A673 (cell line): ENCODE data around the gene ACOT13. TPM values are rescaled to one million over a fixed set of nuclear protein-coding genes. Genes with fewer than 3 reads are reported as not detected.

Source experiments
- BruUV-seq: library from RNA; stranded (reverse); fragments of 400-500 nt; replicated peaks from 2 replicates; lab custom pipeline; 2021; lab: Mats Ljungman, UMichigan
- CTCF ChIA-PET: fragments of 300-600 bp; sonication (Branson Sonifier 250); formaldehyde crosslinking; loops from one replicate; lab custom pipeline; 2022; ENCODE audit warnings: antibody characterized with exemption; lab: Charles Lee
- POLR2A ChIA-PET: fragments of 300-600 bp; sonication (Branson Sonifier 250); formaldehyde crosslinking; loops from one replicate; lab custom pipeline; 2022; ENCODE audit warnings: antibody characterized with exemption; ENCODE audit not compliant: low non-redundant PET; lab: Charles Lee
- DNase-seq: peaks from one replicate; pipeline ENCODE4 v3.0.0-alpha.2; 2015; ENCODE audit warnings: low spot score
- H3K27ac ChIP-seq: fragments of 200-600 bp; sonication (generic); 2 replicates; pipeline ENCODE4 v1.5.1; 2016; ENCODE audit warnings: mixed run types, low read depth, mild to moderate bottlenecking, mixed read lengths, antibody characterized with exemption, low read length; ENCODE audit not compliant: poor library complexity, severe bottlenecking
- H3K27me3 ChIP-seq: fragments of 200-600 bp; sonication (generic); replicated peaks from 2 replicates; pipeline ENCODE4 v1.6.1; 2017; ENCODE audit warnings: mixed run types, low read depth, mild to moderate bottlenecking, mixed read lengths, antibody characterized with exemption, low read length; ENCODE audit not compliant: insufficient read depth, poor library complexity
- H3K36me3 ChIP-seq: fragments of 200-600 bp; sonication (generic); 2 replicates; pipeline ENCODE4 v1.6.1; 2016; ENCODE audit warnings: mixed run types, mild to moderate bottlenecking, mixed read lengths, antibody characterized with exemption, low read length; ENCODE audit not compliant: insufficient read depth, poor library complexity, severe bottlenecking
- H3K4me1 ChIP-seq: fragments of 200-600 bp; sonication (generic); 2 replicates; pipeline ENCODE4 v1.6.1; 2017; ENCODE audit warnings: mixed run types, mild to moderate bottlenecking, mixed read lengths, antibody characterized with exemption, low read length; ENCODE audit not compliant: insufficient read depth, poor library complexity, severe bottlenecking
- H3K4me3 ChIP-seq: fragments of 200-600 bp; sonication (generic); 2 replicates; pipeline ENCODE4 v1.5.1; 2016; ENCODE audit warnings: low read depth, mixed run types, mild to moderate bottlenecking, mixed read lengths, low read length; ENCODE audit not compliant: poor library complexity, severe bottlenecking
- H3K9me3 ChIP-seq: fragments of 200-600 bp; sonication (generic); 2 replicates; pipeline ENCODE4 v1.6.1; 2016; ENCODE audit warnings: mixed run types, low read depth, mild to moderate bottlenecking, mixed read lengths, antibody characterized with exemption, low read length; ENCODE audit not compliant: poor library complexity, severe bottlenecking
- EZH2 ChIP-seq: fragments of 200-600 bp; sonication (generic); IDR thresholded peaks from 2 replicates; pipeline ENCODE4 v1.6.1; 2017; ENCODE audit warnings: borderline replicate concordance, low read depth, mild to moderate bottlenecking, mixed read lengths, antibody characterized with exemption, low read length; ENCODE audit not compliant: poor library complexity, severe bottlenecking
- intact Hi-C: fragments of 100-400 bp; cut with micrococcal nuclease; formaldehyde crosslinking; loops from one replicate; pipeline ENCODE4 v1.10.0; 2022; ENCODE audit not compliant: unreplicated experiment
- total RNA-seq: library from RNA; stranded (reverse); gene quantifications from 2 replicates; pipeline ENCODE4 v1.2.3, GENCODE V29; 2021
- TF ChIP-seq, protein P1 (sequence below): fragments of 300-800, 200-600 bp; sonication (generic); conservative IDR thresholded peaks from 2 replicates; pipeline ENCODE4 v1.5.1; 2017; ENCODE audit warnings: low read depth, mild to moderate bottlenecking, antibody characterized with exemption, low read length, moderate library complexity, mixed read lengths

Gene ACOT13
- total RNA-seq, 1 experiment from 2014 or later, result 31.2 TPM

DNA sequence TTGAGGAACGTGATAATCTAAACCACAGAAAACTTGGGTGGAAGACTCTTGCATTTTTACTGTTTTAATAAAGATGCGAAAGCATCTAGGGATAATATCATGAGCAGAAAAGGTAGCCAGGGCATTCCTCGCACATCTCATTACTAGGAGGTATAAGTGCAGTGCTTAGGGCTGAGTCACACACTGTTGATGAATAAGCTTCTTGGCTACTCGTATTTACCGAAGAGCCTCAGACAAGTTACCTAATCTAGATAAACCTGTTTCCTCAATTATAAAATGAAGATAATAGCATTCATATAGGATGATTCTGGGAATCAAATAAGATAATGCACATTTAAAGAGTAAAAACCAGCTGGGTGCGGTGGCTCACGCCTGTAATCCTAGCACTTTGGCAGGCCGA is 20.1 kb upstream of the ACOT13 start:
- H3K27ac ChIP-seq, result no peak overlapping the region
- intact Hi-C loops, result no loop called here
- ChIA-PET POLR2A (no interaction called here), CTCF (no interaction called here)
- TF ChIP-seq, protein P1, sequence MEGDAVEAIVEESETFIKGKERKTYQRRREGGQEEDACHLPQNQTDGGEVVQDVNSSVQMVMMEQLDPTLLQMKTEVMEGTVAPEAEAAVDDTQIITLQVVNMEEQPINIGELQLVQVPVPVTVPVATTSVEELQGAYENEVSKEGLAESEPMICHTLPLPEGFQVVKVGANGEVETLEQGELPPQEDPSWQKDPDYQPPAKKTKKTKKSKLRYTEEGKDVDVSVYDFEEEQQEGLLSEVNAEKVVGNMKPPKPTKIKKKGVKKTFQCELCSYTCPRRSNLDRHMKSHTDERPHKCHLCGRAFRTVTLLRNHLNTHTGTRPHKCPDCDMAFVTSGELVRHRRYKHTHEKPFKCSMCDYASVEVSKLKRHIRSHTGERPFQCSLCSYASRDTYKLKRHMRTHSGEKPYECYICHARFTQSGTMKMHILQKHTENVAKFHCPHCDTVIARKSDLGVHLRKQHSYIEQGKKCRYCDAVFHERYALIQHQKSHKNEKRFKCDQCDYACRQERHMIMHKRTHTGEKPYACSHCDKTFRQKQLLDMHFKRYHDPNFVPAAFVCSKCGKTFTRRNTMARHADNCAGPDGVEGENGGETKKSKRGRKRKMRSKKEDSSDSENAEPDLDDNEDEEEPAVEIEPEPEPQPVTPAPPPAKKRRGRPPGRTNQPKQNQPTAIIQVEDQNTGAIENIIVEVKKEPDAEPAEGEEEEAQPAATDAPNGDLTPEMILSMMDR, result no peak
- no peak for TF ChIP-seq EZH2
- no peak for DNase-seq
- no peaks in the 10 kb centered on the region for H3K27me3 ChIP-seq
- H3K9me3 ChIP-seq, result no peaks in the 10 kb centered on the region
- no TSS peak for BruUV-seq
- H3K4me1 ChIP-seq, result peaks cover 19% of the 10 kb centered on the region
- peaks cover 6% of the 10 kb centered on the region for H3K36me3 ChIP-seq
- H3K4me3 ChIP-seq, result no peak overlapping the region

DNA sequence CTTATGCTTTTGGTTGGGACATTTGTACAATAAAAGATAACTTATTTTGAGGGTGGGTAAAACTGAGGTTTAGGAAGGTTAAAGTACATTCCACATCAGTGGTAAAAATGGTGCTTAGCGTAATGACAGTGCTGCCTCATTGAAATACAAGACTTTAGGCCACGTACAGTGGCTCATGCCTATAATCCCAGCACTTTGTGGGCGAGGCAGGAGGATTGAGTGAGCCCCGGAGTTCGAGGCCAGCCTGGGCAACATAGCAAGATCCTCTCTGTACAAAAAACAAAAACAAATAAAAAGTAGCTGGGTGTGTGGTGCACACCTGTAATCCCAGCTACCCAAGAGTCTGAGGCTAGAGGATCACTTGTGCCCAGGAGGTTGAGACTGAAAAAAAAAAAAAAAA is 18.6 kb upstream of the ACOT13 start:
- POLR2A ChIA-PET, result no interaction called here
- intact Hi-C loops, result no loop called here
- peaks cover 19% of the 10 kb centered on the region for H3K4me1 ChIP-seq
- H3K9me3 ChIP-seq, result no peaks in the 10 kb centered on the region
- no peak overlapping the region for H3K4me3 ChIP-seq
- CTCF ChIA-PET, result no interaction called here
- H3K27me3 ChIP-seq, result no peaks in the 10 kb centered on the region
- no peak for DNase-seq
- H3K27ac ChIP-seq, result no peak overlapping the region
- H3K36me3 ChIP-seq, result peaks cover 19% of the 10 kb centered on the region
- no peak for TF ChIP-seq EZH2
- TF ChIP-seq, protein P1, result no peak
- no TSS peak for BruUV-seq

DNA sequence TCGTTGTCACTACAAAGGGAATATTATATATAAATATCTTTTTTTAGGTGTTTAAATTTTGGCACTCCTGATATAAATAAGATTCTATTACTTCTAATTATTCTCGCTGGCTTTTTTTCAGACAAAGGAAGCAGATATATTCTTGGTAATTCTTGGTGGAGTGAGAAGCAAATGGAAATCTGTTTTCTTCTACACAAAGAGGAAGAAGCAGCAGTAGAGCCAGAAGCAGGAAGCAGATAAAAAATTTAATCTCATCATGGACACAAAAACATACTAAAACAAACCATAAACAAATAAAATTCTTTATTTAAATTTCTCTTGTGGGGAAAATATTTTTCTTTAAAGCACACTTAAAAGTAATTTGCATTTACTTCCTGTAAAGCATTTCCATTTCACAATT is 17.2 kb upstream of the ACOT13 start:
- intact Hi-C loops, result no loop called here
- H3K36me3 ChIP-seq, result peaks cover 32% of the 10 kb centered on the region
- H3K27me3 ChIP-seq, result no peaks in the 10 kb centered on the region
- no peak overlapping the region for H3K4me3 ChIP-seq
- no peak overlapping the region for H3K27ac ChIP-seq
- TF ChIP-seq EZH2, result no peak
- TF ChIP-seq, protein P1, result no peak
- peaks cover 19% of the 10 kb centered on the region for H3K4me1 ChIP-seq
- ChIA-PET POLR2A (interaction anchor here (0.5 kb wide), 1 partner anchor 17 kb away, joined by 3 read pairs; the partner anchor contains the start of genes ACOT13 and TDP2), CTCF (no interaction called here)
- no peaks in the 10 kb centered on the region for H3K9me3 ChIP-seq
- no peak for DNase-seq
- BruUV-seq, result no TSS peak
